Esophagus muscularis mucosa (tissue), 4 donors: ENCODE results near the gene ANK2. TPM values are rescaled to one million over a fixed set of nuclear protein-coding genes. Genes with fewer than 3 reads are reported as not detected.

Experiments used
- DNase-seq: peaks from one replicate; pipeline ENCODE4 v3.0.0-alpha.2; 2017; ENCODE audit errors: extremely low spot score
- H3K27ac ChIP-seq, 4 donors: fragments of 200-600 bp; sonication (generic); replicated peaks in 1 of 4; 1 replicate in 3 of 4; 2 replicates in 1 of 4; pipeline ENCODE4 v1.5.1; 2016 to 2019; ENCODE audit warnings: mild to moderate bottlenecking in 1 of 4
- H3K27me3 ChIP-seq, 4 donors: fragments of 200-600 bp; sonication (generic); one replicate each; pipeline versions ENCODE4 v1.5.1 to v1.6.0; 2016 to 2019
- H3K36me3 ChIP-seq, 4 donors: fragments of 200-600 bp; sonication (generic); one replicate each; pipeline ENCODE4 v1.5.1; 2016 to 2019
- H3K4me1 ChIP-seq, 4 donors: fragments of 200-600 bp; sonication (generic); one replicate each; pipeline ENCODE4 v1.5.1; 2016 to 2019
- H3K4me3 ChIP-seq, 4 donors: fragments of 200-600 bp; sonication (generic); 1 replicate in 2 of 4; 2 replicates in 2 of 4; pipeline ENCODE4 v1.5.1; 2016 to 2019; ENCODE audit warnings: mild to moderate bottlenecking in 4 of 4, moderate library complexity in 1 of 4
- H3K9me3 ChIP-seq, 4 donors: fragments of 200-600 bp; sonication (generic); 1 replicate in 3 of 4; 2 replicates in 1 of 4; pipeline ENCODE4 v1.5.1; 2016 to 2019
- EP300 ChIP-seq: sonication (generic); formaldehyde crosslinking; IDR thresholded peaks from one replicate; pipeline ENCODE4 v1.6.1; 2017; ENCODE audit warnings: antibody characterized with exemption
- POLR2A ChIP-seq: fragments of 450-650 bp; IDR thresholded peaks from one replicate; pipeline ENCODE4 v1.6.1; 2017; ENCODE audit warnings: antibody characterized with exemption, moderate library complexity, mild to moderate bottlenecking, low read depth
- POLR2AphosphoS5 ChIP-seq, 2 donors: sonication (generic); formaldehyde crosslinking; IDR thresholded peaks; one replicate each; pipeline ENCODE4 v1.6.1; 2017; ENCODE audit warnings: antibody characterized with exemption in 2 of 2
- WGBS: methylation state at CpG from one replicate; pipeline ENCODE4 v1.1.5; 2018; 5-methylcytosine and 5-hydroxymethylcytosine counted together
- intact Hi-C: fragments of 100-400 bp; cut with DNase I; formaldehyde crosslinking; loops from one replicate; pipeline ENCODE4 v1.15.1; 2023
- total RNA-seq, 4 donors: library from RNA; depleted of rRNA; stranded (reverse); fragments of >200 nt; gene quantifications; one replicate each; pipeline versions ENCODE4 v1.1.0 to v1.2.1, GENCODE V29; 2016
- TF ChIP-seq, protein P1 (sequence below), 3 experiments: fragments of 200-600 bp in 2 of 3; fragments of 450-650 bp in 1 of 3; sonication (generic) in 2 of 3; IDR thresholded peaks; one replicate each; pipeline ENCODE4 v1.5.1; 2017 to 2019; ENCODE audit warnings: antibody characterized with exemption in 3 of 3, mild to moderate bottlenecking in 2 of 3, moderate library complexity in 1 of 3

ANK2 gene
- total RNA-seq, result 10 to 100 TPM; 76.8 to 88.0 (median 82.8) TPM

DNA sequence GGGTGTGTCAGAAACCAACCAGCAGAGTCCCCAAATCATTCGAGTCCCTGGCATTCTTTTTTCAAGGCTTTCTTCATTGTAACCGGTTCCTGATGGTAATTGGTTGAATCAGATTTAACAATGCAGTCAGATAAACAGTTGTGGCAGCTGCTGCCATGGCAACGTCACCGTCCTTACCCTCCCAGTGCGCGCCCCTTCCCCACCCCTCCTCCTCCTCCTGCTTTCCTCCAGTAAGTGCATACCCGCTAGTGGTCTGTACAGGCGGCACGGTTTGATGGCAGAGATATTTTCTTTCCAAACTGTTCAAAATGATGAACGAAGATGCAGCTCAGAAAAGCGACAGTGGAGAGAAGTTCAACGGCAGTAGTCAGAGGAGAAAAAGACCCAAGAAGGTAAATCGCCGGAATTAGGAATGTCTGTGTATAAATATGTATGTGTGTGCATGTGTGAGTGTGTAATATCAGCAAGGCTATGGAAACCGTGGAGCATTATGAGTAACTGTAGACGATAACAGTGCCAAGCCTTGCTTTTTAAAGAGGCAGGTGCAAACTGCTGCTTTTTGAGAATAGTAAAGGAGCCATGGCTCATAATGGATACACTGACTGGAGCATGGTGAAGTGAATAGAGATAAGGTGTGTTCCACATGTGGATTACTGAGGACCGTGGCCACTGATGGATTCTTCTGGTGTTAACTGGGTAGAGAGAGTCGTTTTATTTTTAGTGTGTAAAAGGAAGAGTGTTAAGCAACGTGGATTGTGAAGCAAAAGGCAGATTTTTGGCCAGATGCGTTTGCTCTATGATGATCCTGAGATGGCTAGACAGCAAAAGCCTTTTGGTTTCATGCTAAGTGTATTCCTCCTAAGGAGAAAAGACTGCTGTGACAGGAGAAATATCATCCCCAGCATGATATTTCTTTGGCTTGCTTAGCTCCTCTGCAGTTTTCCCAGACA is at the start of gene ANK2:
TSS of gene ANK2 (plus strand) at position 233 of the 950 bp plus-strand sequence. CDS start at position 309, 76 bp downstream.
- DNase-seq, result no peak
- Histone ChIP-seq H3K36me3 (no peaks in the 10 kb centered on the region), H3K27me3 (no peaks in the 10 kb centered on the region), H3K27ac (peak within 1 kb of the TSS in 2 of 4 donors; percentile 17 to 44), H3K4me3 (peak within 1 kb of the TSS; percentile 40 to 56 (median 46)), H3K9me3 (no peaks in the 10 kb centered on the region), H3K4me1 (peaks cover 7 to 25% (median 11%) of the 10 kb centered on the region in 4 donors)
- 13% methylated on average over 20 of the region's 20 CpGs for WGBS
- TF ChIP-seq EP300 (no peak), POLR2A (no peak), POLR2AphosphoS5 (IDR thresholded peaks at IDR 0.05) (no peak)
- TF ChIP-seq, protein P1, sequence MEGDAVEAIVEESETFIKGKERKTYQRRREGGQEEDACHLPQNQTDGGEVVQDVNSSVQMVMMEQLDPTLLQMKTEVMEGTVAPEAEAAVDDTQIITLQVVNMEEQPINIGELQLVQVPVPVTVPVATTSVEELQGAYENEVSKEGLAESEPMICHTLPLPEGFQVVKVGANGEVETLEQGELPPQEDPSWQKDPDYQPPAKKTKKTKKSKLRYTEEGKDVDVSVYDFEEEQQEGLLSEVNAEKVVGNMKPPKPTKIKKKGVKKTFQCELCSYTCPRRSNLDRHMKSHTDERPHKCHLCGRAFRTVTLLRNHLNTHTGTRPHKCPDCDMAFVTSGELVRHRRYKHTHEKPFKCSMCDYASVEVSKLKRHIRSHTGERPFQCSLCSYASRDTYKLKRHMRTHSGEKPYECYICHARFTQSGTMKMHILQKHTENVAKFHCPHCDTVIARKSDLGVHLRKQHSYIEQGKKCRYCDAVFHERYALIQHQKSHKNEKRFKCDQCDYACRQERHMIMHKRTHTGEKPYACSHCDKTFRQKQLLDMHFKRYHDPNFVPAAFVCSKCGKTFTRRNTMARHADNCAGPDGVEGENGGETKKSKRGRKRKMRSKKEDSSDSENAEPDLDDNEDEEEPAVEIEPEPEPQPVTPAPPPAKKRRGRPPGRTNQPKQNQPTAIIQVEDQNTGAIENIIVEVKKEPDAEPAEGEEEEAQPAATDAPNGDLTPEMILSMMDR (IDR thresholded peaks at IDR 0.05), result no peak
- intact Hi-C loops, result no loop called here

DNA sequence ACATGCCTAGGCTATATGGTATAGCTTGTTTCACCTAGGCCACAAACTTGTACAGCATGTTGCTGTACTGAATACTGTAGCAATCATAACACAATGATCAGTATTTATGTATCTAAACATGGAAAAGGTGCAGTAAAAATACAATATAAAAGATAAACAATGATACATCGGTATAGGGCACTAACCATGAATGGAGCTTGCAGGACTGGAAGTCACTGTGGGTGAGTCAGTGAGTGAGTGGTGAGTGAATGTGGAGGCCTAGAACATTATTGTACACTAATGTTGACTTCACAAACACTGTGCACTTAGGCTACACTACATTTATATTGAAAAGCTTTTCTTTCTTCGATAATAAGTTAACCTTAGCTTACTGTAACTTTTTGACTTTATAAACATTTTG is 45.6 kb upstream of the ANK2 start:
- no peak for TF ChIP-seq POLR2AphosphoS5 (IDR thresholded peaks at IDR 0.05)
- TF ChIP-seq, protein P1 (IDR thresholded peaks at IDR 0.05), result no peak
- TF ChIP-seq POLR2A, result no peak
- Histone ChIP-seq H3K27me3 (no peaks in the 10 kb centered on the region), H3K27ac (no peak overlapping the region), H3K9me3 (no peaks in the 10 kb centered on the region), H3K36me3 (no peaks in the 10 kb centered on the region), H3K4me1 (no peaks in the 10 kb centered on the region), H3K4me3 (no peak overlapping the region)
- no peak for DNase-seq
- WGBS, result 89% methylated on average over 2 of the region's 2 CpGs
- intact Hi-C loops, result no loop called here

DNA sequence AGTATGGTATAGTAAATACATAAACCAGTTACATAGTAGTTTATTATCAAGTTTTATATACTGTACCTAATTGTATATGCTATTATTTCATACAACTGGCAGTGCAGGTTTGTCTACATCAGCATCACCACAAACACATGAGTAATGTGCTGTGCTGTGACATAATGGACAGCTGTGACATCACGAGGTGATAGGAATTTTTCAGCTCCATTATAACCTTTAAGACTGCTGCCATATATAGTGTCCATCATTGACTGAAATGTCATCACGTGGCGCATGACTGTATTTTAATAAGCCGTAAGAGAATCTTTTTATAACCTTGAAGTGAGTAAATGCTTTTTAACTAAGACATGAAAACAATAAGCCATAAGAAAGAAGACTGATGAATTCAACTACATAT is 44.8 kb upstream of the ANK2 start:
- Histone ChIP-seq H3K9me3 (no peaks in the 10 kb centered on the region), H3K36me3 (no peaks in the 10 kb centered on the region), H3K27me3 (no peaks in the 10 kb centered on the region), H3K4me1 (no peaks in the 10 kb centered on the region), H3K4me3 (no peak overlapping the region), H3K27ac (no peak overlapping the region)
- WGBS, result 57% methylated on average over 4 of the region's 4 CpGs
- DNase-seq, result no peak
- intact Hi-C loops, result no loop called here
- TF ChIP-seq POLR2A (no peak), EP300 (no peak), POLR2AphosphoS5 (IDR thresholded peaks at IDR 0.05) (no peak)
- TF ChIP-seq, protein P1 (IDR thresholded peaks at IDR 0.05), result no peak

DNA sequence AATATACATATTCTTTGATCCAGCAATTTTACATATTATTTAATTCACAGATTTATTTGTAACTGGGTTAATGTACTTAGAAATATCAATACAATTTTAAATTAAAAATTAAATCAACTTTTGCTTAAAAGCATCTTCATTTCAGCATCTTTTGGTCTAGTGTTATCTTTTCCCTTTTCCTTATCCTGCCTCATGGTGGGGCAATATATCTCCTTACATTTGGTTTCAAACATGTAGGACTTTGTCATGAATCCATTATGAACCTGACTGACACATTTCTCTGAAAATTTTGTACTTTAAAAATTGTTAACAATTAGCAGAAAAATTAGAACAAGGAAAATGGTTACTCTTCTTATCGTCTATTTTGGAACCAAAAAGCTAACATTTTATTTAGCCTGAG is 42.8 kb upstream of the ANK2 start:
- 95% methylated on average over 1 of the region's 1 CpG for WGBS
- H3K9me3 ChIP-seq, result no peaks in the 10 kb centered on the region

More for the DNA sequence above, 42.8 kb upstream of the ANK2 start:
- no peak for DNase-seq
- TF ChIP-seq EP300, result no peak
- TF ChIP-seq POLR2AphosphoS5 (IDR thresholded peaks at IDR 0.05), result no peak
- TF ChIP-seq, protein P1 (IDR thresholded peaks at IDR 0.05), result no peak
- no peak for TF ChIP-seq POLR2A
- Histone ChIP-seq H3K27ac (no peak overlapping the region), H3K4me1 (no peaks in the 10 kb centered on the region), H3K4me3 (no peak overlapping the region), H3K27me3 (no peaks in the 10 kb centered on the region), H3K36me3 (no peaks in the 10 kb centered on the region)
- intact Hi-C loops, result no loop called here
